H1 (cell line): ENCODE data around the gene GRID2.

Source experiments
- BCL11A ChIP-seq, 2 experiments: IDR thresholded peaks; one replicate each; pipeline ENCODE4 v1.6.1; 2011; ENCODE audit warnings: low read depth in 2 of 2, low read length in 2 of 2, mild to moderate bottlenecking in 2 of 2
- CTBP2 ChIP-seq: IDR thresholded peaks from 2 replicates; pipeline ENCODE4 v1.7.0; 2011; ENCODE audit warnings: borderline replicate concordance, mild to moderate bottlenecking, moderate library complexity, mixed read lengths, low read length; ENCODE audit not compliant: insufficient read depth, insufficient read length
- EGR1 ChIP-seq: IDR thresholded peaks from 2 replicates; pipeline ENCODE4 v1.6.1; 2011; ENCODE audit warnings: low read depth, low read length, borderline replicate concordance
- EZH2 ChIP-seq: fragments of 200-600 bp; sonication (generic); IDR thresholded peaks from 2 replicates; pipeline ENCODE4 v1.7.1; 2012; ENCODE audit warnings: low read depth, mild to moderate bottlenecking, moderate library complexity, low read length, inconsistent platforms; ENCODE audit not compliant: severe bottlenecking
- MAX ChIP-seq: IDR thresholded peaks from 2 replicates; pipeline ENCODE4 v1.6.1; 2012; ENCODE audit warnings: inconsistent platforms
- POLR2A ChIP-seq, 2 experiments: IDR thresholded peaks; 1 replicate in 1 of 2; 2 replicates in 1 of 2; pipeline ENCODE4 v1.6.1; 2011; ENCODE audit warnings: low read depth in 2 of 2, low read length in 2 of 2, mild to moderate bottlenecking in 2 of 2; ENCODE audit errors: control extremely low read depth in 1 of 2
- POLR2AphosphoS5 ChIP-seq: IDR thresholded peaks from 2 replicates; pipeline ENCODE4 v1.6.1; 2011; ENCODE audit warnings: low read depth, low read length
- RAD21 ChIP-seq, 2 experiments: IDR thresholded peaks in 1 of 2; conservative IDR thresholded peaks in 1 of 2; 2 replicates each; pipeline ENCODE4 v1.6.1; 2011; ENCODE audit warnings: low read depth in 2 of 2, low read length in 2 of 2, improper control_type of control experiment in 1 of 2, inconsistent platforms in 1 of 2, mild to moderate bottlenecking in 1 of 2, moderate library complexity in 1 of 2
- RBBP5 ChIP-seq: IDR thresholded peaks from 2 replicates; pipeline ENCODE4 v1.7.1; 2012; ENCODE audit warnings: low read depth, mild to moderate bottlenecking, inconsistent platforms, low read length, moderate library complexity, borderline replicate concordance
- RFX5 ChIP-seq: IDR thresholded peaks from 2 replicates; pipeline ENCODE4 v1.6.1; 2011; ENCODE audit warnings: low read depth, low read length, improper control_type of control experiment, borderline replicate concordance
- SIN3A ChIP-seq, 2 experiments: IDR thresholded peaks in 1 of 2; conservative IDR thresholded peaks in 1 of 2; 2 replicates each; pipeline ENCODE4 v1.6.1; 2011 to 2012; ENCODE audit warnings: low read length in 2 of 2, improper control_type of control experiment in 1 of 2, low read depth in 1 of 2, mild to moderate bottlenecking in 1 of 2
- SUZ12 ChIP-seq: fragments of 200-600 bp; sonication (generic); IDR thresholded peaks from 2 replicates; pipeline ENCODE4 v1.6.1; 2012; ENCODE audit warnings: mild to moderate bottlenecking, inconsistent platforms, low read length, moderate library complexity, mixed read lengths
- TF ChIP-seq, protein P1 (sequence below), 3 experiments: IDR thresholded peaks; 1 replicate in 2 of 3; 2 replicates in 1 of 3; pipeline versions ENCODE4 v1.5.1 to v1.6.1; 2011; ENCODE audit warnings: low read length in 3 of 3, mild to moderate bottlenecking in 3 of 3, inconsistent platforms in 2 of 3, low read depth in 1 of 3, moderate library complexity in 1 of 3; ENCODE audit not compliant: insufficient read depth in 1 of 3; ENCODE audit errors: control extremely low read depth in 1 of 3
- TF ChIP-seq, protein P2 (sequence below): IDR thresholded peaks from 2 replicates; pipeline ENCODE4 v1.6.1; 2011; ENCODE audit warnings: low read depth, mild to moderate bottlenecking, low read length; ENCODE audit not compliant: insufficient read depth

DNA sequence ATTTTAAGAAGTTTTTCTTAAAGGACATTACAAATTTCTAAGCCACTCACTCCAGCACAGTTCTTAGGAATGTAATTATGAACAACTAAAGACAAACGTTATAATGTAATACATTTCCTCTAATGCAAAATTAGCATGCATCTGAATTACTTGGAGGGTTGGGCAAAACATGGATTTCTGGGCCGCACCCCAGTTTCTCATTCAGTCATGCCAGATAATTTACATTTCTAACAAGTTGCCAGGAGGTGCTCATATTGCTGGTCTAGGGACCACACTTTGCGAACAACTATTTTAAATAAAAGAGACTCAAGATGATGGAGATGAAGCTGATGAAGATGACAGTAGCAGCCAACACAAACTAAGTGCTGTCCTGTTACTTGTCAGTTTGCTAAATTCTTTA lies 840.1 kb downstream of the GRID2 start:
- TF ChIP-seq MAX: no peak
- TF ChIP-seq, protein P1, sequence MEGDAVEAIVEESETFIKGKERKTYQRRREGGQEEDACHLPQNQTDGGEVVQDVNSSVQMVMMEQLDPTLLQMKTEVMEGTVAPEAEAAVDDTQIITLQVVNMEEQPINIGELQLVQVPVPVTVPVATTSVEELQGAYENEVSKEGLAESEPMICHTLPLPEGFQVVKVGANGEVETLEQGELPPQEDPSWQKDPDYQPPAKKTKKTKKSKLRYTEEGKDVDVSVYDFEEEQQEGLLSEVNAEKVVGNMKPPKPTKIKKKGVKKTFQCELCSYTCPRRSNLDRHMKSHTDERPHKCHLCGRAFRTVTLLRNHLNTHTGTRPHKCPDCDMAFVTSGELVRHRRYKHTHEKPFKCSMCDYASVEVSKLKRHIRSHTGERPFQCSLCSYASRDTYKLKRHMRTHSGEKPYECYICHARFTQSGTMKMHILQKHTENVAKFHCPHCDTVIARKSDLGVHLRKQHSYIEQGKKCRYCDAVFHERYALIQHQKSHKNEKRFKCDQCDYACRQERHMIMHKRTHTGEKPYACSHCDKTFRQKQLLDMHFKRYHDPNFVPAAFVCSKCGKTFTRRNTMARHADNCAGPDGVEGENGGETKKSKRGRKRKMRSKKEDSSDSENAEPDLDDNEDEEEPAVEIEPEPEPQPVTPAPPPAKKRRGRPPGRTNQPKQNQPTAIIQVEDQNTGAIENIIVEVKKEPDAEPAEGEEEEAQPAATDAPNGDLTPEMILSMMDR (IDR thresholded peaks at IDR 0.05; ENCODE audit: control extremely low read depth in 1 of 3, insufficient read depth in 1 of 3, low read depth in 1 of 3, low read length in 3 of 3): no peak
- TF ChIP-seq RAD21 (IDR thresholded peaks at IDR 0.05 in 1 of 2, conservative IDR thresholded peaks at IDR 0.05 in 1 of 2; ENCODE audit: low read depth in 2 of 2, low read length in 2 of 2): no peak
- TF ChIP-seq POLR2A (IDR thresholded peaks at IDR 0.05; ENCODE audit: control extremely low read depth in 1 of 2, low read depth in 2 of 2, low read length in 2 of 2): no peak
- TF ChIP-seq, protein P2, sequence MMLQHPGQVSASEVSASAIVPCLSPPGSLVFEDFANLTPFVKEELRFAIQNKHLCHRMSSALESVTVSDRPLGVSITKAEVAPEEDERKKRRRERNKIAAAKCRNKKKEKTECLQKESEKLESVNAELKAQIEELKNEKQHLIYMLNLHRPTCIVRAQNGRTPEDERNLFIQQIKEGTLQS: no peak
- TF ChIP-seq POLR2AphosphoS5: no peak
- no peak for TF ChIP-seq BCL11A (IDR thresholded peaks at IDR 0.05; ENCODE audit: low read depth in 2 of 2, low read length in 2 of 2)
- no peak for TF ChIP-seq EGR1
- TF ChIP-seq SIN3A (conservative IDR thresholded peaks at IDR 0.05 in 1 of 2, IDR thresholded peaks at IDR 0.05 in 1 of 2; ENCODE audit: low read depth in 1 of 2, low read length in 2 of 2): no peak
- no peak for TF ChIP-seq CTBP2
- no peak for TF ChIP-seq RBBP5
- no peak for TF ChIP-seq RFX5
- TF ChIP-seq EZH2: no peak
- no peak for TF ChIP-seq SUZ12
